GM12878 (cell line): ENCODE results near the gene ACP4. TPM values are rescaled to one million over a fixed set of nuclear protein-coding genes. Genes with fewer than 3 reads are reported as not detected.

Source experiments
- ATAC-seq: fragments of 200-7000 bp; cut with Tn5 transposase; 3 replicates; pipeline ENCODE4 v1.9.1; 2020; ENCODE audit warnings: mild to moderate bottlenecking, moderate library complexity
- BruUV-seq: library from RNA; stranded (reverse); fragments of 400-500 nt; replicated peaks from 2 replicates; lab custom pipeline; 2021; lab: Mats Ljungman, UMichigan
- CTCF ChIA-PET: fragments of 300-600 bp; sonication (Branson Sonifier 250); formaldehyde crosslinking; extraction: SDS; loops from one replicate; lab custom pipeline; 2021; ENCODE audit warnings: inconsistent platforms; lab: Yijun Ruan, JAX
- POLR2A ChIA-PET: fragments of 350-600 bp; formaldehyde crosslinking; extraction: SDS; loops from one replicate; lab custom pipeline; 2021; ENCODE audit warnings: inconsistent platforms; lab: Charles Lee
- RAD21 ChIA-PET: fragments of 300-600 bp; sonication (Branson Sonifier 250); formaldehyde crosslinking; loops from one replicate; lab custom pipeline; 2023; ENCODE audit warnings: antibody characterized with exemption; ENCODE audit not compliant: unreplicated experiment; lab: Charles Lee
- SMC1A ChIA-PET: fragments of 300-600 bp; sonication (Branson Sonifier 250); formaldehyde crosslinking; loops from one replicate; lab custom pipeline; 2023; ENCODE audit not compliant: unreplicated experiment, uncharacterized antibody; lab: Charles Lee
- DNase-seq: peaks from one replicate; pipeline ENCODE4 v3.0.0-alpha.2; 2011; ENCODE audit warnings: low read depth, low spot score
- FAIRE-seq: peaks from 3 replicates; lab custom pipeline; 2011; peaks lifted over from hg19 to GRCh38; lab: Jason Lieb, UNC
- H2AFZ ChIP-seq: 2 replicates; pipeline ENCODE4 v1.6.0; 2011; ENCODE audit warnings: low read depth, low read length, control low read depth; ENCODE audit not compliant: control insufficient read depth
- H3K27ac ChIP-seq: 2 replicates; pipeline ENCODE4 v1.5.1; 2011; ENCODE audit warnings: control low read depth; ENCODE audit not compliant: control insufficient read depth, insufficient read depth
- H3K27me3 ChIP-seq, 2 experiments: replicated peaks in 1 of 2; 2 replicates each; pipeline versions ENCODE4 v1.6.0 to v1.6.1; 2011; ENCODE audit warnings: low read length in 1 of 2; ENCODE audit not compliant: control insufficient read depth in 2 of 2, insufficient read depth in 2 of 2
- H3K36me3 ChIP-seq, 2 experiments: 2 replicates each; pipeline ENCODE4 v1.5.1; 2011; ENCODE audit warnings: low read length in 1 of 2; ENCODE audit not compliant: control insufficient read depth in 2 of 2, insufficient read depth in 2 of 2
- H3K4me1 ChIP-seq: 2 replicates; pipeline ENCODE4 v1.6.1; 2011; ENCODE audit warnings: mild to moderate bottlenecking, low read length, moderate library complexity, mixed read lengths; ENCODE audit not compliant: control insufficient read depth, insufficient read depth
- H3K4me2 ChIP-seq: 2 replicates; pipeline ENCODE4 v1.6.0; 2011; ENCODE audit warnings: control low read depth; ENCODE audit not compliant: control insufficient read depth, insufficient read depth
- H3K4me3 ChIP-seq: fragments of 200-600 bp; sonication (generic); 2 replicates; pipeline ENCODE4 v1.5.1; 2016
- H3K79me2 ChIP-seq: 2 replicates; pipeline ENCODE4 v1.6.0; 2011; ENCODE audit warnings: low read length; ENCODE audit not compliant: control insufficient read depth, insufficient read depth
- H3K9ac ChIP-seq: 2 replicates; pipeline ENCODE4 v1.8.0; 2011; ENCODE audit warnings: low read length, control low read depth, mixed read lengths; ENCODE audit not compliant: control insufficient read depth, insufficient read depth
- H3K9me3 ChIP-seq: replicated peaks from 3 replicates; pipeline ENCODE4 v1.5.1; 2011; ENCODE audit warnings: mild to moderate bottlenecking, low read length; ENCODE audit not compliant: control insufficient read depth, insufficient read depth
- H4K20me1 ChIP-seq: 2 replicates; pipeline ENCODE4 v1.6.0; 2011; ENCODE audit not compliant: control insufficient read depth, insufficient read depth
- BCL11A ChIP-seq: IDR thresholded peaks from 2 replicates; pipeline ENCODE4 v1.6.1; 2011; ENCODE audit warnings: low read depth, low read length
- BRCA1 ChIP-seq: IDR thresholded peaks from 2 replicates; pipeline ENCODE4 v1.6.1; 2011; ENCODE audit warnings: low read depth, low read length, improper control_type of control experiment
- CBFB ChIP-seq: IDR thresholded peaks from 2 replicates; pipeline ENCODE4 v1.6.1; 2016; ENCODE audit warnings: antibody characterized with exemption, low read depth
- CTCF ChIP-seq, 3 experiments: IDR thresholded peaks in 2 of 3; conservative IDR thresholded peaks in 1 of 3; 2 replicates each; pipeline ENCODE4 v1.5.1; 2011; ENCODE audit warnings: low read depth in 3 of 3, low read length in 3 of 3, mild to moderate bottlenecking in 3 of 3, control low read depth in 2 of 3, moderate library complexity in 2 of 3, inconsistent platforms in 1 of 3, mixed read lengths in 1 of 3; ENCODE audit not compliant: control insufficient read depth in 2 of 3, insufficient read depth in 1 of 3; ENCODE audit errors: extremely low read depth in 1 of 3
- E2F4 ChIP-seq: IDR thresholded peaks from 2 replicates; pipeline ENCODE4 v1.6.1; 2012; ENCODE audit warnings: low read depth, low read length, improper control_type of control experiment
- MEF2B ChIP-seq: fragments of 450-650 bp; IDR thresholded peaks from 2 replicates; pipeline ENCODE4 v1.6.1; 2018; ENCODE audit warnings: mild to moderate bottlenecking, moderate library complexity; ENCODE audit not compliant: partially characterized antibody, poor library complexity, severe bottlenecking
- NFIC ChIP-seq: IDR thresholded peaks from 2 replicates; pipeline ENCODE4 v1.6.1; 2012; ENCODE audit warnings: low read depth, mild to moderate bottlenecking, inconsistent platforms, low read length, moderate library complexity
- RAD51 ChIP-seq: fragments of 450-650 bp; IDR thresholded peaks from 2 replicates; pipeline ENCODE4 v1.6.1; 2016; ENCODE audit warnings: moderate library complexity, mild to moderate bottlenecking, inconsistent platforms
- STAT1 ChIP-seq: fragments of 450-650 bp; conservative IDR thresholded peaks from 2 replicates; pipeline ENCODE4 v1.6.1; 2014; ENCODE audit warnings: antibody characterized with exemption, mild to moderate bottlenecking
- TBL1XR1 ChIP-seq: IDR thresholded peaks from 2 replicates; pipeline ENCODE4 v1.6.1; 2012; ENCODE audit warnings: low read depth, low read length, improper control_type of control experiment
- ZNF274 ChIP-seq: IDR thresholded peaks from one replicate; pipeline ENCODE4 v1.8.0; 2011; ENCODE audit not compliant: insufficient read length, insufficient read depth
- WGBS: methylation state at CpG from one replicate; pipeline ENCODE4 v1.1.6; 2016; ENCODE audit warnings: low lambda C conversion rate; ENCODE audit not compliant: insufficient replicate concordance, insufficient coverage; ENCODE audit errors: missing lambda C conversion rate; 5-methylcytosine and 5-hydroxymethylcytosine counted together
- in situ Hi-C: fragments of 300-500 bp; cut with MboI; formaldehyde crosslinking; loops from 9 replicates; pipeline ENCODE4 v1.14.3; 2018; ENCODE audit warnings: mixed read lengths
- intact Hi-C: fragments of 100-400 bp; cut with micrococcal nuclease; formaldehyde crosslinking; loops from one replicate; pipeline ENCODE4 v1.14.2; 2022; ENCODE audit not compliant: unreplicated experiment
- polyA plus RNA-seq, 11 experiments: library from polyadenylated mRNA; depleted of rRNA in 4 of 11; unstranded in 6 of 11; stranded (reverse) in 5 of 11; fragments of >200 nt; fragmentation: Nextera tagmentation in 4 of 11; fragmentation: Illumina TruSeq in 1 of 11; extraction: Ambion mirVana in 4 of 11; extraction: Trizol in 1 of 11; gene quantifications; 1 replicate in 1 of 11; 2 replicates in 10 of 11; pipeline versions ENCODE4 v1.2.1 to v1.2.3, GENCODE V29; 2011 to 2016; ENCODE audit warnings: inconsistent platforms in 2 of 11, missing spikeins in 2 of 11, low read depth in 1 of 11
- total RNA-seq, 4 experiments: library from RNA; depleted of rRNA in 3 of 4; stranded (reverse); fragments of >200 nt in 3 of 4; fragmentation: Illumina TruSeq in 1 of 4; extraction: Trizol in 1 of 4; gene quantifications; 2 replicates each; pipeline versions ENCODE4 v1.2.1 to v1.2.3, GENCODE V29; 2013 to 2021
- TF ChIP-seq, protein P1 (sequence below): fragments of 450-650 bp; IDR thresholded peaks from 2 replicates; pipeline ENCODE4 v1.6.1; 2017; ENCODE audit warnings: mild to moderate bottlenecking
- TF ChIP-seq, protein P2 (sequence below): fragments of 450-650 bp; formaldehyde crosslinking; IDR thresholded peaks from 2 replicates; pipeline ENCODE4 v1.4.0; 2022; ENCODE audit warnings: mild to moderate bottlenecking, moderate library complexity
- TF ChIP-seq, protein P3 (sequence below): fragments of 450-650 bp; IDR thresholded peaks from 2 replicates; pipeline ENCODE4 v1.6.1; 2018; ENCODE audit warnings: mild to moderate bottlenecking, low read depth, moderate library complexity; ENCODE audit not compliant: partially characterized antibody

ACP4 gene
- total and polyA plus RNA-seq, 10 of the 15 experiments (the other 5 are each of a cell fraction or from before 2014, with no cell fraction given), result not detected

GRCh38 chr19:50770888-50771287, 19.3 kb upstream of the ACP4 start:
- no peak for FAIRE-seq
- in situ Hi-C loops (no loop called here), intact Hi-C loops (no loop called here)
- Histone ChIP-seq H3K79me2 (no peaks in the 10 kb centered on the region), H3K4me2 (no peak overlapping the region), H3K9me3 (no peaks in the 10 kb centered on the region), H3K4me3 (no peak overlapping the region), H3K9ac (no peak overlapping the region), H3K27me3 (no peaks in the 10 kb centered on the region), H2AFZ (no peak overlapping the region), H3K27ac (no peak overlapping the region), H3K4me1 (no peaks in the 10 kb centered on the region), H4K20me1 (no peaks in the 10 kb centered on the region), H3K36me3 (no peaks in the 10 kb centered on the region)
- DNase-seq, result no peak
- ChIA-PET POLR2A (no interaction called here), SMC1A (no interaction called here), CTCF (interaction anchor here (0.6 kb wide), 1 partner anchor 281 kb away, joined by 4 read pairs; no protein-coding TSS in a partner anchor), RAD21 (no interaction called here)
- no peak for ATAC-seq
- no TSS peak for BruUV-seq
- WGBS, result 60% methylated on average over 13 of the region's 13 CpGs
- TF ChIP-seq MEF2B (no peak), NFIC (no peak), RAD51 (no peak), TBL1XR1 (no peak), BRCA1 (no peak), STAT1 (no peak), CTCF (IDR thresholded peaks at IDR 0.05 in 2 of 3, conservative IDR thresholded peaks at IDR 0.05 in 1 of 3; ENCODE audit: control insufficient read depth in 2 of 3, extremely low read depth in 1 of 3, insufficient read depth in 1 of 3, low read depth in 3 of 3, low read length in 3 of 3) (no peak), BCL11A (no peak), ZNF274 (no peak), E2F4 (no peak), CBFB (no peak)
- TF ChIP-seq, protein P1, sequence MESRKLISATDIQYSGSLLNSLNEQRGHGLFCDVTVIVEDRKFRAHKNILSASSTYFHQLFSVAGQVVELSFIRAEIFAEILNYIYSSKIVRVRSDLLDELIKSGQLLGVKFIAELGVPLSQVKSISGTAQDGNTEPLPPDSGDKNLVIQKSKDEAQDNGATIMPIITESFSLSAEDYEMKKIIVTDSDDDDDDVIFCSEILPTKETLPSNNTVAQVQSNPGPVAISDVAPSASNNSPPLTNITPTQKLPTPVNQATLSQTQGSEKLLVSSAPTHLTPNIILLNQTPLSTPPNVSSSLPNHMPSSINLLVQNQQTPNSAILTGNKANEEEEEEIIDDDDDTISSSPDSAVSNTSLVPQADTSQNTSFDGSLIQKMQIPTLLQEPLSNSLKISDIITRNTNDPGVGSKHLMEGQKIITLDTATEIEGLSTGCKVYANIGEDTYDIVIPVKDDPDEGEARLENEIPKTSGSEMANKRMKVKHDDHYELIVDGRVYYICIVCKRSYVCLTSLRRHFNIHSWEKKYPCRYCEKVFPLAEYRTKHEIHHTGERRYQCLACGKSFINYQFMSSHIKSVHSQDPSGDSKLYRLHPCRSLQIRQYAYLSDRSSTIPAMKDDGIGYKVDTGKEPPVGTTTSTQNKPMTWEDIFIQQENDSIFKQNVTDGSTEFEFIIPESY, result no peak
- TF ChIP-seq, protein P2, sequence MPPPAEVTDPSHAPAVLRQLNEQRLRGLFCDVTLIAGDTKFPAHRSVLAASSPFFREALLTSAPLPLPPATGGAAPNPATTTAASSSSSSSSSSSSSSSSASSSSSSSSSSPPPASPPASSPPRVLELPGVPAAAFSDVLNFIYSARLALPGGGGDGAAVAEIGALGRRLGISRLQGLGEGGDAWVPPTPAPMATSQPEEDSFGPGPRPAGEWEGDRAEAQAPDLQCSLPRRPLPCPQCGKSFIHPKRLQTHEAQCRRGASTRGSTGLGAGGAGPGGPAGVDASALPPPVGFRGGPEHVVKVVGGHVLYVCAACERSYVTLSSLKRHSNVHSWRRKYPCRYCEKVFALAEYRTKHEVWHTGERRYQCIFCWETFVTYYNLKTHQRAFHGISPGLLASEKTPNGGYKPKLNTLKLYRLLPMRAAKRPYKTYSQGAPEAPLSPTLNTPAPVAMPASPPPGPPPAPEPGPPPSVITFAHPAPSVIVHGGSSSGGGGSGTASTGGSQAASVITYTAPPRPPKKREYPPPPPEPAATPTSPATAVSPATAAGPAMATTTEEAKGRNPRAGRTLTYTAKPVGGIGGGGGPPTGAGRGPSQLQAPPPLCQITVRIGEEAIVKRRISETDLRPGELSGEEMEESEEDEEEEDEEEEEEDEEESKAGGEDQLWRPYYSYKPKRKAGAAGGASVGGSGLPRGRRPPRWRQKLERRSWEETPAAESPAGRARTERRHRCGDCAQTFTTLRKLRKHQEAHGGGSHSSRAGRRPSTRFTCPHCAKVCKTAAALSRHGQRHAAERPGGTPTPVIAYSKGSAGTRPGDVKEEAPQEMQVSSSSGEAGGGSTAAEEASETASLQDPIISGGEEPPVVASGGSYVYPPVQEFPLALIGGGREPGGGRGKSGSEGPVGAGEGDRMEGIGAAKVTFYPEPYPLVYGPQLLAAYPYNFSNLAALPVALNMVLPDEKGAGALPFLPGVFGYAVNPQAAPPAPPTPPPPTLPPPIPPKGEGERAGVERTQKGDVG (CRISPR knock-in tag), result no peak
- TF ChIP-seq, protein P3, sequence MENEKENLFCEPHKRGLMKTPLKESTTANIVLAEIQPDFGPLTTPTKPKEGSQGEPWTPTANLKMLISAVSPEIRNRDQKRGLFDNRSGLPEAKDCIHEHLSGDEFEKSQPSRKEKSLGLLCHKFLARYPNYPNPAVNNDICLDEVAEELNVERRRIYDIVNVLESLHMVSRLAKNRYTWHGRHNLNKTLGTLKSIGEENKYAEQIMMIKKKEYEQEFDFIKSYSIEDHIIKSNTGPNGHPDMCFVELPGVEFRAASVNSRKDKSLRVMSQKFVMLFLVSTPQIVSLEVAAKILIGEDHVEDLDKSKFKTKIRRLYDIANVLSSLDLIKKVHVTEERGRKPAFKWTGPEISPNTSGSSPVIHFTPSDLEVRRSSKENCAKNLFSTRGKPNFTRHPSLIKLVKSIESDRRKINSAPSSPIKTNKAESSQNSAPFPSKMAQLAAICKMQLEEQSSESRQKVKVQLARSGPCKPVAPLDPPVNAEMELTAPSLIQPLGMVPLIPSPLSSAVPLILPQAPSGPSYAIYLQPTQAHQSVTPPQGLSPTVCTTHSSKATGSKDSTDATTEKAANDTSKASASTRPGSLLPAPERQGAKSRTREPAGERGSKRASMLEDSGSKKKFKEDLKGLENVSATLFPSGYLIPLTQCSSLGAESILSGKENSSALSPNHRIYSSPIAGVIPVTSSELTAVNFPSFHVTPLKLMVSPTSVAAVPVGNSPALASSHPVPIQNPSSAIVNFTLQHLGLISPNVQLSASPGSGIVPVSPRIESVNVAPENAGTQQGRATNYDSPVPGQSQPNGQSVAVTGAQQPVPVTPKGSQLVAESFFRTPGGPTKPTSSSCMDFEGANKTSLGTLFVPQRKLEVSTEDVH, result no peak
